HG02798 (cell line): ENCODE results near the gene TMEM258.
A peak's percentile ranks its signal among the peaks of the same experiment; 100 is the strongest.

ENCODE experiments used
- ATAC-seq: cut with Tn5 transposase; IDR thresholded peaks from one replicate; pipeline ENCODE4 v1.9.1; 2021; ENCODE audit warnings: mild to moderate bottlenecking; ENCODE audit not compliant: unreplicated experiment, poor library complexity

TMEM258 gene

GRCh38 chr11:61826930-61827570, 34.7 kb upstream of the TMEM258 start:
- no peak for ATAC-seq

- ATAC-seq = no peak
Measured at GRCh38 chr11:61820174-61820573, 27.8 kb upstream of the TMEM258 start.

- ATAC-seq = no peak
Measured at GRCh38 chr11:61817471-61818202, 25.2 kb upstream of the TMEM258 start.

DNA sequence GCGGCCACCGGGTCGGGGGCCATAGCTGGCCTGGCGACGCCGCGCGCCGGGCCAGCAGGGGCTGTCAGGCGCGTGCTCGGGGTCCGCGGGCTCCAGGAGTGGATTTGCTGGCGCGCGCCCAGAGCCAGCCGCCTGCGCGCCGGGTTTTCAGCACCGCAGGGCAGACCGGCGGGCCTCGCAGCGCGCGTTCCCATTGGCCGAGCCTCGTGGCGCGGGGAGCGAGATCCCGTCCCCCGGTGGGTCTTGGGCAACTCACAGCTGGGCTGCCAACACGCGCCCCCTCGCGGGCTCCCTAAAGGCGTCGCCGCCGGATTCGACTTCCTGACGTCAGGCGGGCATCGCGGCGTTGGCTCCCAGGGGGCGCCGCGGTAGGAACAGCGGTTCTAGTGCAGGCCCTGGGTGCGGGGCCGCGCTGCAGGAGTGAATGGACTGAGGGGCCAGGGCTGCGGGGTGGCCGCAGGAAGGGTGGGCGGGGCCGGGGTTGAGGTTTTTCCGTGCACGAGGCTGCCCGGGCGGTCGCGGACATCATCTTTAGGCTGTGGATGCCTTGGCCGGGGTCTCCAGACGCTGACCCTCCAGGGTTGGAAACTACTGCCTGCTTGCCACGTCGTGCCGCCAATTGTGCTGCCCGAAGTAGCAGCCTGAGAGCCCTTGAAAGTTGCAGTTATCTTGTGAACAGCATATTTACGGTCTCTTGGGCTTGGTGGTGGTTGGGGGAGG, 24.5 kb upstream of the TMEM258 start, which contains the start of gene FADS1:
FADS1 (minus strand) TSS at position 268 of the 720 bp plus-strand sequence; CDS start at position 194, 74 bp downstream.
- ATAC-seq = peak; percentile 65

GRCh38 chr11:61815790-61816735, 23.7 kb upstream of the TMEM258 start:
- peak; percentile 34 for ATAC-seq

DNA sequence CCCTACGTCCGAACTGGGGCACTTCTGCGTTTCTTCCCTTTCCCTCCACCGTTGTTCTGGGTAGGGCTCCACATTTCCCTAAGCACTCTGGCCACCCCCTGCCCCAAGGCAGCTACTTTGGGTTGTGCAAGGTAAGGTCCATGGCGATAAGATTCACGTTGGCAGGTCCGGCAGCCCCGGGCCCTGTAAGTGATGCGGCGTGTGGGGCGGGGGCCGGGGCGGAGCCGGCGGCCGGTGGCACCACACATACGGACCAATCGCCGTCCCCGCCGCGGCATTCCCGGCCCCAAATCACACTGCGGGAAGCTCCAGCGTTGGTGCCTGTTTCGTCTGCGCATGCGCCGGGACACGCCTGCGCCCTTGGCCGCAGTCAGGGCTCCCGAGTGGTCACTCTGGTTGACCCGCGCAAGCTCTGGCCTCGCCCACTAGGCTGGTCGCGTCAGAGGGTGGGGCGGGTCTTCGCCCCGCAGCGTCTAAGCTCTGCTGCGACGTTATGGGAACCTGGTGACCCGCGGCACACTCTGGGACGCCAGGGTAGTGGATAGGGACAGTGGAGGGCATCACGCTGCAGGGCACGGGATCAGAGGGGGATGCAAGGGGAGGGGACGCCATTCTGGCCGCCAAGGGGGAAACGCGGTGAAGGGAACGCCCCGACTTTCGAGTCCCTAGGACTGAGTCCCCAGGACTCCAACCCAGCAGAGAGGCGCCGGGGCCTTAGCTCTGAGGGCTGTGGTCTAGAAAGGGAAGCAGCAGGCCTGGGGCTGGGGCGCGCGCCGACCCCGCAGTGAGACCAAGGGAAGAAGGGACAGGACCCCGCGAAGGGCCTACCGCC, 22.8 kb upstream of the TMEM258 start:
- ATAC-seq = peak; percentile 69

GRCh38 chr11:61814247-61814957, 22.0 kb upstream of the TMEM258 start:
- no peak for ATAC-seq

- no peak for ATAC-seq
Measured at GRCh38 chr11:61812736-61813411, 20.5 kb upstream of the TMEM258 start.

DNA sequence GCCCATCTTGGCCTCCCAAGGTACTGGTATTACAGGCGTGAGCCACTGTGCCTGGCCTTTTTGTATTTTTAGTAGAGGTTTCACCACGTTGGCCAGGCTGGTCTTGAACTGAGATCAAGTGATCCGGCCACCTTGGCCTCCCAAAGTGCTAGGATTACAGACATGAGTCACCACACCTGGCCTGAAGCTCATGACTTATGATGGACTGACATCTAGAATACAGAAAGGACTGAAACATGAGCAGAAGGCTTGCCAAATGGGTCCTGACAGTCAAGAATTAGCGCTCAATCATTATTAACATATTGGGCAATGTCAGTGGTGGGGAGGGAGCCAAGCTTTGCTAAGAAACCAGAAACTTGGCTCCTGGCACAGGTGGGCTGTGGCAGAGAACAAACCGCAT, 19.4 kb upstream of the TMEM258 start:
- ATAC-seq = no peak

GRCh38 chr11:61810671-61811175, 18.3 kb upstream of the TMEM258 start:
- no peak for ATAC-seq

DNA sequence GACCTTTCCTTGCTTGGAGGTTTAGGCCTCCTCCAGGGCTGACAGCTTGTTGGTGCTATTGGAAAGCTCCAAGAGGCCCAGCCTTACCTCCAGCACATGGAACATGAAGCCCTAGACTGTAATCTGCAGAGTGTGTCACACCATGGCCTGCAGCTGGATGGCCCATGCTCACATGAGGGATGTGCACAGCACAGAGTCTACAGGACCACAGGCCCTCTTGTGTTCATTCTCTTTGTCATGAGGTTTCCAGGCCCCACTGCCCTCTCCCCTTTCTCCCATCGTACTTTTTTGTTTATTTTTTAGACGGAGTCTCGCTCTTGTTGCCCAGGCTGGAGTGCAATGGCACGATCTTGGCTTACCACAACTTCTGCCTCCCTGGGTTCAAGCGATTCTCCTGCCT, 14.4 kb upstream of the TMEM258 start:
- ATAC-seq = no peak

- no peak for ATAC-seq
Measured at GRCh38 chr11:61805146-61805545, 12.7 kb upstream of the TMEM258 start.

DNA sequence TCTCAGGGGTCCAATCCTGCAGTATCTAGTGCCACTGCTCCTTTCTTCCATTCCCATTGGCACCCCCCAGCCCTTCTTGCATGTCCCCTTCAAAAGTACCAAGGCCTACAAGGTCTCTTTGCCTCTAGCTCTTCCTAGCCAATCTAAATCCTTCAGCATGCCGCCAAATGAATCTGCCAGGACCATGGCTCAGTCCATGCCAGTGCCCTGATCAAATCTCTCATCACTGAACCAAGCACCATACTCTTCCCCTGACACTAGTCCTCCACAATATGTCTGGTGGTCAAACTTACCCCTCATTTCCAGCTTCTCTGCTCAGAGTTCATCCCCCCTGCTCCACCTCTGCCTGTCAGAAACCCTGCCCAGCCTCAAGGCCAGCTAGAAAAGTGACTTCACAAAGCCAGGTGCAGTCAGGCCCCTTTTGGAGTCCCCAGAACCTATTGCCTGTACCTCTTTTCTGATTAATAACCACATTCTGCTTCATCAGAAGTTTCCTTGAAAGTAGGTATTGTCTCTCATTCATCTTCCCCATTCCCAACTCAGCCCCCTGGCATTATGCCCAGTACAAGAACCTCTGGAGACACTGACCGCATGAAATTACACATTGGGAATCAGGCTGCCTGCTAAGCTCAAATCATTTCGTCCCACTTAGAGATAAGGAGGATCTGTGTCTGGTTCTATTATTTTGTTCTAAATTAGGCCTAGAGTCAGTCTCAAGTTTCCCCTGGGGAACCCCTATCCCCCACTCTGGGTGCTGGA, 11.7 kb upstream of the TMEM258 start:
- ATAC-seq = no peak

DNA sequence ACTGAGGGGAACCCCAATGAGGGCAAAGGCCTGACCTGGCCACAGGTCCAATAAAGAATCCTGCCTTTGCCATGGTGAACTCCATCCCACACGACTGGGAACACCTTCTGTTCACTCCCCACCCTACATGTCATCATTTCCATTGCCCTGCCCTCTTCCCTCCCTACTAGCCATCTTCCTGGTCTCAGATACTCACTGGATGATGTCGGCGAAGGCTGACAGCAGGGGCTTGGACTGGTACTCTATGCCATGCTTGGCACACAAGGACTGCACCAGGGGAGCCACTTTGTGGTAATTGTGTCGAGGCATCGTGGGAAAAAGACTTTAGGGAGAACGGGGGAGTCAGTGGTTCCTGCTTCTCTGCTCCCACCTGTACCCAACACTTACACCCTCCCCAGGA, 10.2 kb upstream of the TMEM258 start:
- no peak for ATAC-seq

GRCh38 chr11:61800331-61801281, 8.2 kb upstream of the TMEM258 start:
- ATAC-seq = no peak

GRCh38 chr11:61799665-61800284, 7.4 kb upstream of the TMEM258 start:
- no peak for ATAC-seq
